Stimulated activated naive CD8-positive, alpha-beta T cell treated with anti-CD3 and anti-CD28 coated beads, Interleukin-15, Interleukin-2, amounts not matched to agents 100 U/mL and 50 U/mL, for 24 hours (primary cell): ENCODE results near the gene ATP13A4.
"Not testable (repeated sequence)": the region's sequence is repeated elsewhere in the genome, so short reads cannot be mapped to it uniquely, and the experiment has no call there.

Source experiments
- ATAC-seq: fragments of 150-1000 bp; cut with Tn5 transposase; one replicate; pipeline ENCODE4 v1.10.0; 2021
- DNase-seq: peaks from one replicate; pipeline ENCODE4 v3.0.0; 2021

The ATP13A4 gene

DNA sequence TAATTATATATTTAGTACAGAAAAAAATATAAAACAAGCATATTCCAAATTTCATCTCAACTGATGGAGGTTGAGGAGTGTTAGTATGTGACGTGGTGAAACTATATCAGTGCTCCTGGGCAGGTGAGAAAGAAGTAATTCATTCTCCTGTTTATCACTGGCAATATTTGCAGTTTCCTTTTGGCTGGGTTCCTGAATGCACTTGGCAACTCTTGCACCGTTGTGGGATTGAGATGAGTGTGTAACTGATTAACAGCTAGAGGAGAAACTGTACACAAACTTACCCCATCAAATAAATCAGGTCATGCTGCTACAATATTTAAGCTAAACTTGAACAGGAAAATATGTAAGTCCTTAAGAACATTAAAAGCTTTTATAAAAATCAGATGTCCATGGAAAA lies 2.1 kb upstream of the ATP13A4 start:
- ATAC-seq (no peak), DNase-seq (no peak)

DNA sequence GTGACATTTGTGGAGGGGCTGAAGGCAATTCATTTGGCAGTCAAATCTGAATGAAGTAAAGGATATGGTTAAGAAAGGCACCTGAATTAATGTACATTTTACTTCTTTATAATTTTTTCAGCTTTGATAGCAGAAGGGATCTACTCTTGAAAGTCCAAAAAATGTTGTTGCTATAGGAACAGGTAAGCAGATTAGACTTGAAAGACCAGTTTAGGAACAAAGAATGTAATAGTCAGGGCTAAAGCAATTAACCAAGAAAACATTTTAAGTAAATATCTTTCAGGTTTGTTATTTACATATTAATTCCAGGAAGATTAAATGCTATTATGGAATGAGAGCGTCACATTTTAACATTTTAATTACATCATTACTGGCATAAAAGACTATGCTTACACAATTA lies 1.1 kb downstream of the ATP13A4 start:
- DNase-seq (no peak), ATAC-seq (no peak)

GRCh38 chr3:193552923-193553322 lies 1.8 kb downstream of the ATP13A4 start:
- DNase-seq (no peak), ATAC-seq (no peak)

GRCh38 chr3:193548406-193548805 lies 6.3 kb downstream of the ATP13A4 start:
- ATAC-seq (no peak), DNase-seq (no peak)

- DNase-seq (no peak), ATAC-seq (no peak)
Measured at GRCh38 chr3:193546129-193546528, 8.6 kb downstream of the ATP13A4 start.

GRCh38 chr3:193545304-193545703 lies 9.4 kb downstream of the ATP13A4 start:
- ATAC-seq (no peak), DNase-seq (no peak)

- DNase-seq (no peak), ATAC-seq (no peak)
Measured at GRCh38 chr3:193544289-193544688, 10.4 kb downstream of the ATP13A4 start.

DNA sequence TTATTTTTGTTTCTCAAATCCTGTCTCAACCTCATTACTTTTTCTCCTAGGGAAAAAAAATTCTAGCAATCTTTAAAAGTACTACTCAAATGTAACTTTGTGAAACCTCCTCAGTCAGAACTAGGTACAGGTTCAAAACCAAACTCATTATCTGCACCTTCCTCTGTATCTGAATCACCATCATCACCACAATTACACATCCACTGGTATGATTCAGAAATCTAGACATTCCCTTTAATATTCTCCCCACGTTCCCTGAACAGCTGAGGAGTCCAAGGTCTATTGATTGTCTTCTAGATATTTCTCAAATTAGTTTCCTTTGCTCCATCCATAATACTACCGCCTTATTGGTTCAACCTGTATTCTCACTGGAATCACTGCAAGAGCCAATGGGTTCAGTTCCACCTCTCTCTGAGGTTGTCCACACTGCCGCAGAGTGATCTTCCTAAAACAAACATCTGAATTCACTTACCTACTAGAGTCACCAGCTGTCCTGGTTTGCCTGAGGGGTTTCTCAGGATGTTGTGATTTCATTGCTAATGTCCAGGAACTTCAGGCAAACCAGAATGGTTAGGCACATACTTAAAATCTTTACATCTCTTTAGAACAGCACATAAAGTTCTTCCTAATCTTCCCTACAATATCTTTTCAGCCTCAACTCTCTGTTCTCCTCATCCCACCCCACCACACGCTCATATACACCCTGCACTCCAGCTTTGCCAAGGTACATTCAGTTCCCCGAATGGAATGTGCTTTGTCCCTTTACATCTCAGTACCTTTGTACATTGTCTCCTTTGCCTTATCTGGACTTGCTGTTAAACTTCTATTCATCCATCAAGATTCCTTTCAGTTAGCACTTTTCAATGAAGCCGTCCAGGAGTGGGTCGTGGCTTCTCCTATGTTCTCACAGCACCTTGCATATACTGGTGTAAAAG lies 24.2 kb downstream of the ATP13A4 start:
- DNase-seq: no peak
- ATAC-seq: no peak

GRCh38 chr3:193526085-193526484 lies 28.6 kb downstream of the ATP13A4 start:
- ATAC-seq, DNase-seq: not testable (repeated sequence)

- ATAC-seq: no peak
- DNase-seq: no peak
Measured at GRCh38 chr3:193522473-193522872, 32.2 kb downstream of the ATP13A4 start.

DNA sequence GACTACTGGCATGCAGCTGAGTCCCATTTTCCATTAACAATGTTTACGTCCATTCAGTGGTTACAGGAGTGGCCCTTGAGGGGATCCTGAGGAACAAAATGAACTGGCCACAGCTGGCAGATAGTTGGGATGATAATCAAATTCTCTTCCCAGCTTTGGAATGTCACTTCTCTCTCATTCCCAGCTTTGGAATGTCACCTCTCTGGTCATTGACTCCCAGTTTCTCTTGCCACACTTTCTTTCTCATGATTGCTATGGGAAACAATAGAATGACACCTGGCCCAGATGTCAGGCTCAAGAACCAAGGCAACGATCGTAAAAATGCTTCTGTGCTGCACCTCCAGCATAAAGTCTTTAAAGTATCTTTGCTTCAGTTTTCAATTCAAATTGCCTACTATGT lies 34.0 kb downstream of the ATP13A4 start:
- no peak for ATAC-seq
- no peak for DNase-seq

DNA sequence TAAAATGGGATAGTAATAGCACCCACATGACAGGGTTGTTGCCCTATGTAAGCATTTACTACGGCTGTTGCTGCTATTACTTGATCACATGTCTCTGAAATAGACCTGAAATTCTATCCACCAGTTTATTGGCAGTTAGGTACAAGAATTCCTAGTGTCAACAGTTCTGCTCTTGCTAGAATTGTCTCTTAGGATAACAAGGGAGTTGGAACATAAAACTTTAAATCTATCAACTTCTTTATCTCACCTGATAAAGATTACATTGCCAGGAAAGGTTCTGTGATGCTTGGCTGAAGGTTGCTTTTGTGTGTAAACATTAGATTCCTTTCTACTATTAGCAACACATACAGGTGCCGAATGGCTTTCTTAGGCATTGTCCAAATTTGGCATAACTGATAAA lies 38.7 kb downstream of the ATP13A4 start:
- DNase-seq (no peak), ATAC-seq (no peak)

DNA sequence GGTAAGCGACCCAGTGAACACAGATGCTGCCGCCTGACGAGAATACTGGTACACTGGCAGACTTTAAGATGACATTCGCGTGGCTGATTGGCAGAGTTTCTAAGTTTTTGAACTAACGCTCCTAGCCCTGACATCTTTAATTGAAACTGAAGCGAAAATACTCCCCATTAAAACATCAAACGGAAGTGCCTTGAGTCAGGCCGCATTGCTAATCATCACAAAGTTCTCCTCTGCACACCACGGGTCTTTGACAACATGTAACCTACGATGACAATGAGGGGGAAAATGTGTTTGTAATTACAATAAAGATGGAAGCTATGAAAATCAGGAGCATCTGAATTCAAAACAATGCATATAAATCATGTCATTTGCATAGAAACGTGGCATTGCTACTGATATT lies 44.5 kb downstream of the ATP13A4 start:
- ATAC-seq (no peak), DNase-seq (no peak)

GRCh38 chr3:193509103-193509965 lies 45.4 kb downstream of the ATP13A4 start:
- ATAC-seq (no peak), DNase-seq (no peak)

DNA sequence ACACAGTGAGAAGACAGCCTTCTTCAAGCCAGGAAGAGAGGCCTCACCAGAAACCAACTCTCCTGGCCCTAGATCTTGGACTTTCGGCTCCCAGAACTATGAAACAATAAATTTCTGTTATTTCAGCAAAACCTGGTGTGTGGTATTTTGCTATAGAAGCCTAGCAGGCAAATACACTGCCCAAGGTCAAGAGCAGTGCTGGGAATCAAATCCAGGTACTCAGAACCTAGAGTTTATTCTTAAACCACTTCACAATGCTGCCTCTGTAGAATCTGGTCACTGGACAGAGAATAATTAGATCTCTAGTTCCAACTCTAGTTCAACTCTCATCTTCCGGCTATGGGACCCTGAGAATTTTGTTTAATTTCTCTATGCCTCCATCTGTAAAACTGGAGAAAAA lies 46.6 kb downstream of the ATP13A4 start:
- ATAC-seq (no peak), DNase-seq (no peak)

DNA sequence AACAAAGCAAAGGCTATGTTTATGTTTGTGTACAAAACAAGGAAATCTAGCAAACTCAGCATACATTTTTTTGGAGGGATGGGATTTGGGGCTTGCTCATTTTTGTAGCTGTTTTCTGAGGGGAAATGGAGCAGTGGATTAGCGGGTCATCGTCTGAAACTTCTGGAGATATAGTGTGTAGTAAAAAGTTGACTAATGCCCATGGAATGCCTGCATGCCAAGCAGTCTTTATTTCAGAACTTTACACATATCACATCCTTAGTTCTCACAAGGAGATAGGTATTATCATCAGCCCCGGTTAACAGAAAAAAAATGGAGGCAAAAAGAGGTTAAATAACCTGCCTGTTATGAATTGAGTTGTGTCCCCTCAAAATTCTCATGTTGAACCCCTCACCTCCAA lies 47.1 kb downstream of the ATP13A4 start:
- DNase-seq (no peak), ATAC-seq (no peak)

DNA sequence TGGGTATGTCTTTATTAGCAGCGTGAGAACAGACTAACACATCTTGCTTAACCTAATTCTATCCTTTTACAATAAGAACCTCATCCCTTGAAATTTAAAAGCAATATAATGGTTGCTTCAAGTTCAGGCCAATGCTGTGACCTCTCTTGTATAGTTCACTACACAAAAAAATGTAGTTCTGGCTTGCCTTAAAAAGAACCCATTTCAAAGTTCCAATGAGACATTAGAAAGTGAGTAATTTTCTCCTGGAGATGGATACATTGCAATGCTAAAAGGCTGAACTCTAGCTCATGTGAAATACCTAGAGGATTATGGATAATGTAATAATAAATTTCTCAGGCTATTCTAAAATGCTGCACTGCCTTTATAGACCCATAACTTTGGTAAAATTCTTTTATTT lies 47.8 kb downstream of the ATP13A4 start:
- no peak for DNase-seq
- no peak for ATAC-seq

DNA sequence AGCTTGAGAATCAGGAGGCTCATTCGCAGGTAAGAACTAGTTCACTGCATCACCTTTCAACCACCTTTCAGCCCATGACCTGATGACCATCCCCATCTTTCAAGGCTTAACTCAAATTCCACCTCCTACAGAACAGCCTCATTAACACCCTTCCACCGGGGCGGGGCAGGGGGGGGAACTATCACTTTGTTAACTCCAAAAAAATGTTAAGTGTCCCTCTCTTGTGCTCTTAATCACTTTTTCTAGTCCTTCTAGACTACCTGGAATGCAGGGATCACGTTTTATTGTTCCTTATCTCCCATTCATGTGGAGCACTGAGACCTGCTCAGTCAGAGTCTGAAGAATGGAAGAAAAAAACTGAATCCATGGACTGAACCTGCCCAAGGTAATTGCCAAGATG lies 51.8 kb downstream of the ATP13A4 start:
- no peak for ATAC-seq
- DNase-seq: no peak

DNA sequence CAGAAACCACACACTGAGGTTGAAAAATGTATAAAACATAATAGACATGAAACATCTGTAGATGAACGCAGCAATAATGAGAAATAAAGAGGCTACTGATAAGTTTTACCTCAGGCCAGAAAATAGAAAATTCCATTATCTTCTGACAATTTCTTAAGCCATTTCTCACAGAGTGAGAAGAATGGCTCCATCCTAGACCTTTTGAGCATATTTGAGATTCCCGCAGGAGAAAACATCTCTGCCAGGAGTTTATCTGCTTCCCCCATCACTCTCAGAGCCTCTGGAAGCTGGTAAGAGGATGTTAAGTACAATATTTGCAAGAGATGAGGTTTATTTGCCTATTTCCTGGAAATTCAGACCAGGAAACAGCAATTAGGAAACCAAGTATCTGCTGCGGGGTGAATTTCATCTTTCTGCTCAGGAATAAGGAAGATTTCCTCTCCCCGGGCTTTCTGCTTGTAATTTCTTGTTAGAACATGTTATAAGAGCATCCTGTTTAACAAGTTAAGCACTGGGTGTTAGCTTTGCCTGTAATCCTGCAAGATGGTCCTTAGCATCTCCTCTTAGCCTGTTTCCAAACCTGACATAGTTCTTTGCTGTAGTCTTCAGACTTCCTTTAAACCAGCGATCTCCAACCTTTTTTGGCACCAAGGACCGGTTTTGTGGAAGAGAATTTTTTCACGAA lies 54.8 kb downstream of the ATP13A4 start:
- no peak for ATAC-seq

GRCh38 chr3:193499136-193499770 lies 55.4 kb downstream of the ATP13A4 start:
- ATAC-seq: no peak
- no peak for DNase-seq

More for the DNA sequence above, 54.8 kb downstream of the ATP13A4 start:
- DNase-seq: no peak

- ATAC-seq (no peak), DNase-seq (no peak)
Measured at GRCh38 chr3:193498215-193498614, 56.5 kb downstream of the ATP13A4 start.

GRCh38 chr3:193496658-193497057 lies 58.0 kb downstream of the ATP13A4 start:
- ATAC-seq (no peak), DNase-seq (no peak)
